ENCODE measurements around the gene OGFOD1. TPM values are rescaled to one million over a fixed set of nuclear protein-coding genes. Genes with fewer than 3 reads are reported as not detected.

OGFOD1 gene
- polyA plus RNA-seq, 1 donor (not counting 4 experiments of a cell fraction or from before 2014, with no cell fraction given), result 70.5 TPM

- no peaks in the 10 kb centered on the region for H4K20me1 ChIP-seq (ENCODE audit: control insufficient read depth, extremely low read depth, insufficient read depth, low read length)
- H3K4me2 ChIP-seq (ENCODE audit: control insufficient read depth, extremely low read depth, insufficient read depth, low read depth, low read length), result no peak overlapping the region
- no peak overlapping the region for H2AFZ ChIP-seq (ENCODE audit: control insufficient read depth, low read length)
- H3K9me1 ChIP-seq (ENCODE audit: control insufficient read depth, extremely low read depth, insufficient read depth, low read length), result no peaks in the 10 kb centered on the region
- no peak overlapping the region for H3K27ac ChIP-seq (ENCODE audit: control insufficient read depth, insufficient read depth, low read length)
- H3K27me3 ChIP-seq (ENCODE audit: control insufficient read depth, extremely low read depth, insufficient read depth, low read length), result no peaks in the 10 kb centered on the region
- H3K36me3 ChIP-seq (ENCODE audit: control insufficient read depth in 2 of 2, extremely low read depth in 1 of 2, insufficient read depth in 2 of 2, low read length in 2 of 2), result peaks cover 2 to 4% of the 10 kb centered on the region in 2 experiments
- FAIRE-seq (no peak), DNase-seq (ENCODE audit: low read depth, low spot score) (no peak)
- H3K9me3 ChIP-seq (ENCODE audit: control insufficient read depth, low read depth, low read length), result no peaks in the 10 kb centered on the region
- no peak overlapping the region for H3K4me3 ChIP-seq (ENCODE audit: control insufficient read depth in 2 of 3, extremely low read depth in 1 of 3, insufficient read depth in 2 of 3, low read depth in 1 of 3, low read length in 3 of 3)
- dilution Hi-C loops (cut with MboI; ENCODE audit: extremely low pct_ligation_motif_present, low sequenced_read_pairs), result no loop called here
- peaks cover 12% of the 10 kb centered on the region for H3K4me1 ChIP-seq (ENCODE audit: control insufficient read depth, extremely low read depth, insufficient read depth, low read length)
- peaks cover 53% of the 10 kb centered on the region for H3K79me2 ChIP-seq (ENCODE audit: control insufficient read depth, insufficient read depth, low read length)
- TF ChIP-seq EZH2 (IDR thresholded peaks at IDR 0.05; ENCODE audit: low read length) (no peak), CTCF (optimal IDR thresholded peaks at IDR 0.05 in 1 of 3, IDR thresholded peaks at IDR 0.05 in 1 of 3, conservative IDR thresholded peaks at IDR 0.05 in 1 of 3; ENCODE audit: extremely low read depth in 1 of 3, insufficient read depth in 2 of 3, low read length in 3 of 3) (no peak)
- H3K9ac ChIP-seq (ENCODE audit: control insufficient read depth, extremely low read depth, insufficient read depth, low read length), result no peak overlapping the region
Measured at GRCh38 chr16:56415875-56416274, 35.5 kb upstream of the OGFOD1 start.

DNA sequence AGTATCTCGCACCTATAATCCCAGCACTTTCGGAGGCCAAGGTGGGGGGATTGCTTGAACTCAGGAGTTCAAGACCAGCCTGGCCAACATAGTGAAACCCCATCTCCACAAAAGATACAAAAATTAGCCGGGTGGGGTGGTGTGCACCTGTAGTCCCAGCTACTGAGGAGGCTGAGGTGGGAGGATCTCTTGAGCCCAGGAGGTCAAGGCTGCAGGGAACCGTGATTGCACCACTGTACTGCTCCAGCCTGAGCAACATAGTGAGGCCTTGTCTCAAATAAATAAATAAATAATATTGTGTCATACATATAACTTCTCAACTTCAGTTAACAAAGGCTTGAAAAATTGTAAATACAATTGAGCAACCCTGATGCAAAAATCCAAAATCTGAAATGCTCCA, 34.2 kb upstream of the OGFOD1 start:
- Histone ChIP-seq H4K20me1 (ENCODE audit: control insufficient read depth, extremely low read depth, insufficient read depth, low read length) (no peaks in the 10 kb centered on the region), H3K4me2 (ENCODE audit: control insufficient read depth, extremely low read depth, insufficient read depth, low read depth, low read length) (no peak overlapping the region), H3K27me3 (ENCODE audit: control insufficient read depth, extremely low read depth, insufficient read depth, low read length) (no peaks in the 10 kb centered on the region), H3K9me3 (ENCODE audit: control insufficient read depth, low read depth, low read length) (no peaks in the 10 kb centered on the region), H3K9me1 (ENCODE audit: control insufficient read depth, extremely low read depth, insufficient read depth, low read length) (no peaks in the 10 kb centered on the region), H3K4me3 (ENCODE audit: control insufficient read depth in 2 of 3, extremely low read depth in 1 of 3, insufficient read depth in 2 of 3, low read depth in 1 of 3, low read length in 3 of 3) (no peak overlapping the region), H3K36me3 (ENCODE audit: control insufficient read depth in 2 of 2, extremely low read depth in 1 of 2, insufficient read depth in 2 of 2, low read length in 2 of 2) (peaks cover 0 to 4% of the 10 kb centered on the region in 2 experiments), H3K4me1 (ENCODE audit: control insufficient read depth, extremely low read depth, insufficient read depth, low read length) (peaks cover 16% of the 10 kb centered on the region), H3K9ac (ENCODE audit: control insufficient read depth, extremely low read depth, insufficient read depth, low read length) (no peak overlapping the region), H3K79me2 (ENCODE audit: control insufficient read depth, insufficient read depth, low read length) (peaks cover 66% of the 10 kb centered on the region), H2AFZ (ENCODE audit: control insufficient read depth, low read length) (no peak overlapping the region), H3K27ac (ENCODE audit: control insufficient read depth, insufficient read depth, low read length) (no peak overlapping the region)
- DNase-seq (ENCODE audit: low read depth, low spot score) (no peak), FAIRE-seq (no peak)
- dilution Hi-C loops (cut with MboI; ENCODE audit: extremely low pct_ligation_motif_present, low sequenced_read_pairs), result no loop called here
- TF ChIP-seq CTCF (optimal IDR thresholded peaks at IDR 0.05 in 1 of 3, IDR thresholded peaks at IDR 0.05 in 1 of 3, conservative IDR thresholded peaks at IDR 0.05 in 1 of 3; ENCODE audit: extremely low read depth in 1 of 3, insufficient read depth in 2 of 3, low read length in 3 of 3) (no peak), EZH2 (IDR thresholded peaks at IDR 0.05; ENCODE audit: low read length) (no peak)
